Measurements from ENCODE around the gene SRRM1. TPM values are rescaled to one million over a fixed set of nuclear protein-coding genes. Genes with fewer than 3 reads are reported as not detected.
"Not testable (repeated sequence)": the region's sequence is repeated elsewhere in the genome, so short reads cannot be mapped to it uniquely, and the experiment has no call there.

SRRM1 gene
- polyA plus RNA-seq, 1 donor from 2014 or later, result 317 TPM

DNA sequence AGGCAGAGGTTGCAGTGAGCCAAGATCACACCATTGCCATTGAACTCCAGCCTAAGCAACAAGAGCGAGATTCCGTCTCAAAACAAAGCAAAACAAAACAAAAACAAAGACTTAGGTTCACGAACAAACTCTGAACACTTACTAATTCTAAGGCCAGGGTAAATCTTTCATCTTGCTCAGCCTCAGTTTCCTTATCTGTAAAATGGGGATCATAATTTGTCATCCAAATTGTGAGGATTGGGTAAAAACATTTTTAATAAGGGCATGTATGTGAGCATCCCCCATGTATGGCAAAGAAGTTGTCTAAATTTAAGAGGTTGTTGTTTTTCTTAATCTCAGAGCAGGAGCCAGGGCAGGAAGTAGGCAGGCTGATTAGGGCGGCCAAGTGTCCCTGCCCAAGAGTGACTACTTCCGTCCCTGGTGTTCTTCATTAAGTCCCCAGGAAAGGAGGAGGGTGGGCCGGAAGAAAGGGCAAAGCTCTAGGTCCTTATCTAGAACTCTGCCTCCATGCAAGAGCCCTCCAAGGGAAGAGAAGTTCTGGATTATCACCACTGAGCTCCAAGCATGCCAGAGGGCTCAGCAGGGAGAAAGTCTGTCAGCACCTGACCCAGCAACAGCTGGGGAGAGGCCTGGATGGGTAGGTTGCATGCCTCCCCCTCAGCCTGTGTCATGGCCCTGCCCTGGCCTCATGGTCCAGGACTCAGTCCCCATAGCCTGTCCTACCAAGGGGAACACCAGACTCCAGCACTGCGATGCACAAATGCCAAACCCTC lies 52.3 kb downstream of the SRRM1 start:
- Mint-ChIP-seq H3K27me3 (no peaks in the 10 kb centered on the region), H3K9me3 (no peaks in the 10 kb centered on the region), H3K4me3 (peak overlapping the region in 3 of 4 donors; percentile 33 to 78 (median 49)), H3K36me3 (no peaks in the 10 kb centered on the region), H3K27ac (peak overlapping the region in 2 of 3 donors; percentile 45 to 46), H3K4me1 (peaks cover 17 to 24% (median 19%) of the 10 kb centered on the region in 3 donors)

DNA sequence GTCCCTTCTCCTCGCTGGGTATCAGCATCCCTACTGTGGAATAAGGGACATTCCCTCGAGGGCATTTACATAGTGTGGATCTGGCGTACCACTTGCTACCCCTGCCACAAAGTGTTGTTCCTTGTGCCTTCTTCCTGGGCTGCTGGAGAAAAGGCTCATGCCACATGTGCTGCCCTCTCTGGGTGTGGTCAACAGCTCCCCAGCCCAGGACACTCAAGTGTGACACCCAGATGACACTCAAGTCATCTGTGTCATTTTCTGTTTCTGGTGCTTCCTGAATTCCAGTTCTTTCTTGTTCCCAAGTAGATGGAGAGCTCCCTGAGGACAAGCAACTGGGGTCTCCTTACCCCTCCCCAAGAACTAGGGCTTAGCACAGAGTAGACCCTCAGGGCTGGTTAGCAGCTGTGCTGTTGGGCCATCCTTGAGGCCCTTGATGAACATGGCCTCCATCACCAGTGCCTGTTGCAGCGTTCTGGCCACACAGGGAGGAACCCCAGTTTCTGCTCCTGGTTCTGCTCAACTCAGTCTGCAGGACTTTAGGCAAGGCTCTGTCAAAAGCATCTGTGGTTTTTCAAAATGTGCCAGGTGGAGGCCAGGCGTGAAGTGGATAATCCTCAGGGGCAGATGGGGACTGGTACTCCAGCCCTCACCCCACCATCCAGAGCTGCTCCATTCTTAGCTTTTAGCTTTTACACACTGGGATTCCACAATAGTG lies 53.1 kb downstream of the SRRM1 start:
- H3K36me3 Mint-ChIP-seq, result no peaks in the 10 kb centered on the region
- H3K4me1 Mint-ChIP-seq, result peaks cover 17 to 24% (median 19%) of the 10 kb centered on the region in 3 donors
- no peaks in the 10 kb centered on the region for H3K9me3 Mint-ChIP-seq
- no peak overlapping the region for H3K27ac Mint-ChIP-seq
- no peaks in the 10 kb centered on the region for H3K27me3 Mint-ChIP-seq
- H3K4me3 Mint-ChIP-seq, result peak overlapping the region in 1 of 4 donors; percentile 73

DNA sequence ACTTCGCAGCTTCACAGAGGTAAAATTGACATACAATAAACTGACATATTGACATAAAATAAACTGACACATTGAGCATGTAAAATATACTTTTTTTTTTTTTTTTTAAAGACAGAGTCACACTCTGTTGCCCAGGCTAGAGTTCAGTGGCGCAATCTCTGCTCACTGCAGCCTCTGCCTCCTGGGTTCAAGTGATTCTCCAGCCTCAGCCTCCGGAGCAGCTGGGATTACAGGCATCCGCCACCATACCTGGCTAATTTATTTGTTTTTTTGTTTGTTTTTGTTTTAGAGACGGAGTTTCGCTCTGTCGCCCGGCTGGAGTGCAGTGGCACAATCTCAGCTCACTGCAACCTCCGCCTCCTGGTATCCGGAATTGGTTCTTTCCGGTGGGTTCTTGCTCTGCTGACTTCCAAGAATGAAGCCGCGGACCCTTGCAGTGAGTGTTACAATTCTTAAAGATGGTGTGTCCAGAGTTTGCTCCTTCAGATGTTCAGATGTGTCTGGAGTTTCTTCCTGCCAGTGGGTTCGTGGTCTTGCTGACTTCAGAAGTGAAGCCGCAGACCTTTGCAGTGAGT lies 53.7 kb downstream of the SRRM1 start:
- H3K4me3 Mint-ChIP-seq, result peak overlapping the region in 2 of 4 donors; percentile 20 to 78
- no peaks in the 10 kb centered on the region for H3K27me3 Mint-ChIP-seq
- H3K9me3 Mint-ChIP-seq, result no peaks in the 10 kb centered on the region
- peaks cover 17 to 24% (median 19%) of the 10 kb centered on the region in 3 donors for H3K4me1 Mint-ChIP-seq
- no peaks in the 10 kb centered on the region for H3K36me3 Mint-ChIP-seq
- H3K27ac Mint-ChIP-seq, result peak overlapping the region in 2 of 3 donors; percentile 32 to 80

DNA sequence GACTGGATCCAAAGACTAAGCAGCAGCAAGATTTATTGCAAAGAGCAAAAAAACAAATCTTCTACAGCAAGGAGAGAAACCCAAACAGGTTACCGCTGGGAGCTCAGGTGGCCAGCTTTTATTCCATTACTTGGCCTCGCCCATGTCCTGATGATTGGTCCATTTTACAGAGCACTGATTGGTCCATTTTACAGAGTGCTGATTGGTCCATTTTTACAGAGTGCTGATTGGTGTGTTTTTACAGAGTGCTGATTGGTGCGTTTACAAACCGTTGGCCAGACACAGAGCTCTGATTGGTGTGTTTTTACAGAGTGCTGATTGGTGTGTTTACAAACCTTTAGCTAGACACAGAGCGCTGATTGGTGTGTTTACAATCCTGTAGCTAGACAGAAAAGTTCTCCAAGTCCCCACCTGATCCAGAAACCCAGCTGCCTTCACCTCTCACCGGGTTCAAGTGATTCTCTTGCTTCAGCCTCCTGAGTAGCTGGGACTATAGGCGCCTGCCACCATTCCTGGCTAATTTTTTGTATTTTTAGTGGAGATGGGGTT lies 54.4 kb downstream of the SRRM1 start:
- Mint-ChIP-seq H3K4me1 (peaks cover 17 to 24% (median 19%) of the 10 kb centered on the region in 3 donors), H3K4me3 (peak overlapping the region in 2 of 4 donors; percentile 20 to 58), H3K27ac (peak overlapping the region in 2 of 3 donors; percentile 32 to 80)
- H3K27me3 Mint-ChIP-seq, H3K9me3 Mint-ChIP-seq, H3K36me3 Mint-ChIP-seq: not testable (repeated sequence)

DNA sequence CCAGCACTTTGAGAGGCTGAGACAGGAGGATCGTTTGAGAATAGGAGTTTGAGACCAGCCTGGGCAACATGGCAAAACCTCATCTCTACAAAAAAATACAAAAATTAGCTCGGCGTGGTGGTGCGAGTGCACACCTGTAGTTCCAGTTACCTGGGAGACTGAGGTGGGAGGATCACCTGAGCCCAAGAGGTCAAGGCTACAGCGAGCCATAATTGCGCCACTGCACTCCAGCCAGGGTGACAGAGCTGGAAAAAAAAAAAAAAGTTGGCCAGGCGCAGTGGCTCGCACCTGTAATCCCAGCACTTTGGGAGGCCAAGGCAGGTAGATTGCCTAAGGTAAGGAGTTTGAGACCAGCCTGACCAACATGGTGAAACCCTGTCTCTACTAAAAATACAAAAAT lies 55.2 kb downstream of the SRRM1 start:
- H3K9me3 Mint-ChIP-seq, H3K36me3 Mint-ChIP-seq, H3K27ac Mint-ChIP-seq, H3K27me3 Mint-ChIP-seq, H3K4me3 Mint-ChIP-seq: not testable (repeated sequence)
- peaks cover 17 to 23% (median 19%) of the 10 kb centered on the region in 3 donors for H3K4me1 Mint-ChIP-seq

DNA sequence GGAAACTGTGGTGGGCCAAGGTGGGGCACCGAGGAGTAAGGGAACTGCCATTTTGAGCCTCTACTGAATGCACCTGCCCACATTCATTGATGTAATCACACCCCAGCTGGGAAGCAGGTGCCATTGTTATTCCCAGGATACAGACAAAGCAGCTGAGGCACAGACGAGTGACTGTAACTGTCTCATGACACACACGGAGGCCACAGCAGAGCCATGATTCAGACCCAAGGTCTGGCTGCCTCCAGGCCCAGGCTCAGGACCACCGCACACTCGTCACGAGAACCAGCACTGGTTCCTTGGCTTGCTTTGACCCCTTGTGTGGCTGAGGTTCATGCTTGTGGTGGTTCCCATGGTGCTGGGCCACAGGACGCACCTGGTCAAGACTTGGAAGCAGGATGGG lies 56.5 kb downstream of the SRRM1 start:
- H3K27ac Mint-ChIP-seq, result no peak overlapping the region

DNA sequence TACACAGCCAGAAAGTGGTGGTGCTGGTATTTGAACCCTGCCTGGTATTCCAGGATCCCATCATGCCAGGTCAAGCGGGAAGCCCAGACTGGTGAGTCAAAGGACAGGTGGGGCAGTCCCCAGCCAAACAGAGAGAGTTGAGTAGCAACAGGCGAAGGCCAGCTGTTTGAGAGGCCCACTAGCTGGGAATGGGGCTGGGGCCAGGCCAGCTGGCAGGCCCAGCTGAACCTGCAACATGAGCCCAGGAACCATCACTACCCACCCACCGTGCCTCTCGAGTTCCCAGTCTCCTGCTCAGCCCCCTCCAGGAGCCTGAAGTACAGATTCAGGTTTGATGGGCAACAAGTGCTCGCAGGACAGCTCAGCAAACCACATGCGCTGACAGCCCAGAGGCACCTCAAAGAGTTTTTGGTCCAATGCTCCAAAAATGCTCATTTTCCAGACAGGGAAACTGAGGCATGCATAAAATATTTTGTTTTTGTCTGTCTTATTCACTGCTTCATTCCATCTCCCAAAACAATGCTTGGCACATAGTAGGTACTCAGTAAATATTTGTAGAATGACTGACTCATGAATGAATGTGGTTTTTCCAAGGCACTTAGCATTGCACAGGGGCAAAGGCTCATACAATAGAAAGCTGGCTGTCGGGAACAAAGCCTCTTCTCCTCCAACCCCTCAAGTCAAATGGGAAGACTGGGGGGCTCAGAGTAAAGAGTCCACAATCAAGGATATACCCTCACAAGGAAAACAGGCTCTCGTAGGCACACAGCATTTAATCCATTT lies 59.6 kb downstream of the SRRM1 start:
- Mint-ChIP-seq H3K4me3 (no peak overlapping the region), H3K4me1 (peaks cover 2 to 6% (median 5%) of the 10 kb centered on the region in 3 donors), H3K36me3 (peaks cover 1% of the 10 kb centered on the region), H3K27ac (no peak overlapping the region), H3K9me3 (no peaks in the 10 kb centered on the region), H3K27me3 (no peaks in the 10 kb centered on the region)

More for the DNA sequence above, 56.5 kb downstream of the SRRM1 start:
- H3K36me3 Mint-ChIP-seq, result peaks cover 1% of the 10 kb centered on the region
- peaks cover 9 to 16% (median 9%) of the 10 kb centered on the region in 3 donors for H3K4me1 Mint-ChIP-seq
- no peaks in the 10 kb centered on the region for H3K27me3 Mint-ChIP-seq
- H3K4me3 Mint-ChIP-seq, result no peak overlapping the region
- H3K9me3 Mint-ChIP-seq, result no peaks in the 10 kb centered on the region

DNA sequence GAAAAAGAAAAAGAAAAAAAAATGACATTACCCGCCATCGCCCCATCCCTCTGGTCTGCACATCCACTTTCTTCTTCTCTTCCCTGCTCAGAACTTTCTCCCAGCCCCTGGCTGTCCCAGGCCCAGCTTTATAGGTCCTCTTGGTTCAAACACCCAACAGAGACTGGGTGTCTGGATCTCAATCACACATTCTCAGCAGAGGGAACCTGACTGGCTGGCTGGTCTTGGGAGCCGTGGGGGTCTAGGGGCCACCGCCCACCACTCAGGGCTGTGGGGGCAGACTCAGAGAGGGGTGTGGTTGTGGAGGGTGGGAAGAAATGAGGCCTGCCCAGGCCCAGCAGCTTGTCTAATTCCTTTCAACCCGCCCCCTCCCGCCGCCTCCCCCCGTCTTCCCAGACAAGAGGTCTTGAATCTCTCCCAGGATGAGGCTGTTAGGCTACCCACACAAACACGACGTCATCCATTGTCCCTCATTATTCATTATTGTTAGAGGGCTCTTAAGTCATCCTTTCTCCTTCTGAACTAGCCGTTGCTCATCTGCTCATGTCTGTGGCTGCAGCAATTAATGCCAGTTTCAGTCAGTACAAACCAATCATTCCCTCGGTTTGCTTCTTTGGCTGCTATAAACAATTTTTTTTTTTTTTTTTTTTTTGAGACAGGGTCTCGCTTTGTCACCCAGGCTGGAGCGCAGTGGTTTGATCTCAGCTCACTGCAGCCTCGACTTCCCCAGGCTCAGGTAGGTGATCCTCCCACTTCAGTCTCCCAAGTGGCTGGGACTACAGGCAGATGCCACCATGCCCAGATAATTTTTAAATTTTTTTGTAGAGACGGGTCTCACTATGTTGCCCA lies 61.5 kb downstream of the SRRM1 start:
- Mint-ChIP-seq H3K9me3 (no peaks in the 10 kb centered on the region), H3K4me1 (peaks cover 6 to 8% (median 6%) of the 10 kb centered on the region in 3 donors), H3K36me3 (peaks cover 1% of the 10 kb centered on the region), H3K27me3 (no peaks in the 10 kb centered on the region), H3K27ac (no peak overlapping the region), H3K4me3 (no peak overlapping the region)

DNA sequence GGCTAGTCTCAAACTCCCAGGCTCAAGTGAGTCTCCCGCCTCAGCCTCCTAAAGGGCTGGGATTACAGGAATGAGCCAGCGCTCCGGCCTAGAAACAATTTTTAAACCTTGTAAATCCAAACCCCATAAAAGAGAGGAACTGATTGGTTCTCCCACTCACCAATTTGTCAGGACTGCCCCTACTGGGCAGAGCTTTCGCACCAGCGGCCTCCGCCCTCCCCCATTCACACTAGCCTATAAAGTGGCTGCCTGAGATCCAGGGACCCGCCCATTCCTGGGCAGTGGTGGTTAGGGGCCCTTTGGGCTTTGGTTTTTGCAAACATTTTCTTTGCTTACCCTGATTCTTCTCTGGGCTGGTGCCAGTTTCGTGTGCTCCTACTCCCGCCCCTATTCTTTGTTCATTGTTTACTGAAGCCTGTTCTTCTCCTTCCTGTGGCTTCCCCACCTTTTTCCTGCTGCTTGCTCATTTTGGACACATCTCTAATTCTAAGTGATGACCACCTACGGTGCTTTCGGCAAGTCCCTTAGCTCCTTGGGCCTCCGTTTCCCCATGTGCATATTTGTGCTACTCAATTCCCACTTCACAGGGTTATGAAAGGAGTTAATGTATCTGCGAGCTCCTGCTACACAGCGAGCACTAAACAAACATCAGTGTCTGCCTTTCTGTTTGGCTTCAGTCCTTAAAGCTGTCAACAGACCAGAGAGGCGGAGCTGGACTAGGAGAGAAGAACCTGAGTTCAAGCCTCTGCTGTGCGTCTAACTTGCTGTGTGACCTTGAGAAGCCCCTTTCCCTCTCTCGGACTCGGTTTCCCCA lies 62.4 kb downstream of the SRRM1 start:
- no peak overlapping the region for H3K27ac Mint-ChIP-seq
- peak overlapping the region in 2 of 4 donors; percentile 50 to 83 for H3K4me3 Mint-ChIP-seq
- peaks cover 1% of the 10 kb centered on the region for H3K36me3 Mint-ChIP-seq
- H3K27me3 Mint-ChIP-seq, result no peaks in the 10 kb centered on the region
- H3K9me3 Mint-ChIP-seq, result no peaks in the 10 kb centered on the region
- H3K4me1 Mint-ChIP-seq, result peaks cover 6 to 8% (median 6%) of the 10 kb centered on the region in 3 donors

DNA sequence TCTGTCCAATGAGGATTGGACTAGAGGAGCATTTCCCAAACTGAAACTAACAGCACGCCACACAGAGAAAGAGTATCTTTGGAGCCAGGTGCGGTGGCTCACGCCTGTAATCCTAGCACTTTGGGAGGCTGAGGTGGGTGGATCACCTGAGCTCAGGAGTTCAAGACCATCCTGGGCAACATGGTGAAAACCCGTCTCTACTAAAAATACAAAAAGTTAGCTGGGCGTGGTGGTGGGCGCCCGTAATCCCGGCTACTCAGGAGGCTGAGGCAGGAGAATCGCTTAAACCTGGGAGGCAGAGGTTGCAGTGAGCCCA lies 62.9 kb downstream of the SRRM1 start:
- H3K4me1 Mint-ChIP-seq, H3K36me3 Mint-ChIP-seq, H3K27ac Mint-ChIP-seq, H3K9me3 Mint-ChIP-seq, H3K27me3 Mint-ChIP-seq, H3K4me3 Mint-ChIP-seq: not testable (repeated sequence)

DNA sequence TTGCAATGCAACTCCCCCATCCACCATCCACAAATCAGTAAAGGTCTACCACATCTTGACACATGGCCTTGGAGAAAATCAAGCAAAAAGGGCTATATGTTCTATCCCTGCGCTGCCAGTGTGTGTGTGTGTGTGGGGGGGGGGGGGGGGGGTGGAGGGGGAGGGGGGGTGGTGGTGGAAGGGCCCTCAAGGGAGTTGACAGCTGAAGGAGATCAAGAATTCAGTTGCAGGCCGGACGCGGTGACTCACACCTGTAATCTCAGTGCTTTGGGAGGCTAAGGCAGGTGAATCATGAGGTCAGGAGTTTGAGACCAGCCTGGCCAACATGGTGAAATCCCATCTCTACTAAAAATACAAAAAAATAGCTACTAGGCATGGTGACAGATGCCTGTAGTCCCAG lies 64.6 kb downstream of the SRRM1 start:
- Mint-ChIP-seq H3K36me3 (peaks cover 1% of the 10 kb centered on the region), H3K27me3 (no peaks in the 10 kb centered on the region), H3K4me1 (peaks cover 6 to 8% (median 6%) of the 10 kb centered on the region in 3 donors), H3K4me3 (no peak overlapping the region), H3K27ac (no peak overlapping the region), H3K9me3 (no peaks in the 10 kb centered on the region)

DNA sequence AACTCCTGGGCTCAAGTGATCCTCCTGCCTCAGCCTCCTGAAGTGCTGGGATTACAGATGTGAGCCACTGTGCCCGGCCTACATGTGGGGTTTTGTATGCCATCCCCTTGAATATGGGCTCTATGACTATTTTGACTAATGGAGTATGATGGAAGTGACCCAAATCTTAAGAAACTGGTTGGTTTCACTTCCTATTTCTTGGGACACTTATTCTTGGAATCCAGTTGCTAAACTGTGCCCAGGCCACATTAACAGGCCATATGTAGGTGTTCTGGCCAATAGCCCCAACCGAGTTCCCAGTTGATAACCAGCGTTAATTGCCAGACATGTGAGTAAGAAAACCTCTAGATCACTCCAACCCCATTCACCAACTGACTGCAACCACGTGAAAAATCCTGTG lies 65.8 kb downstream of the SRRM1 start:
- no peaks in the 10 kb centered on the region for H3K27me3 Mint-ChIP-seq
- H3K9me3 Mint-ChIP-seq, result no peaks in the 10 kb centered on the region
- no peak overlapping the region for H3K27ac Mint-ChIP-seq
- H3K4me1 Mint-ChIP-seq, result peaks cover 6 to 8% (median 6%) of the 10 kb centered on the region in 3 donors
- peaks cover 1% of the 10 kb centered on the region for H3K36me3 Mint-ChIP-seq
- H3K4me3 Mint-ChIP-seq, result no peak overlapping the region

DNA sequence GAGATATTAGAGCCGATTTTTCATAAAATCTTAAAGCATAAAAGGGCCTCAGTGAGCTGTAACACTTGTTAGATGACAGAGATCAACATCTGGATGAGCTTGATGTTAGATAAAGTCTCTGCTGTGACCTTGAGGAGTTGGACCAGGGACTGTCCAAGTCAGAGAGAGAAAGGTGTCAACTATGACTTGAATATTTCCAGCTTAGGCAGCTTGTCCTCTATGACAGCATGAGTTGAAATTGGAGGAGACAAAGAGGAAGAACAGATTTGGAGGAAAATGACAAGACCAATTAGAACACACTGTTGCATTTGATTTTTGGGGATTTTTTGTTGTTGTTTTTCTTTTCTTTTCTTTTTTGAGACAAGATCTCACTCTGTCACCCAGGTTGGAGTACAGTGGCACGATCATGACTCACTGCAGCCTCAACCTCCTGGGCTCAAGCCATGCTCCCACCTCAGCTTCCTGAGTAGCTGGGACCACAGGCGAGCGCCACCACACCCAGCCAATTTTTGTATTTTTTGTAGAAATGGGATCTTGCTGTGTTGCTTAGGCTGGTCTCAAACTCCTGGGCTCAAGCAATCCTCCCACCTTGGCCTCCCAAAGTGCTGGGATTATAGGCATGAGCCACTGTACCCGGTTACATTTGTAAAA lies 66.8 kb downstream of the SRRM1 start:
- Mint-ChIP-seq H3K27me3 (no peaks in the 10 kb centered on the region), H3K27ac (peak overlapping the region in 1 of 3 donors; percentile 7), H3K4me3 (no peak overlapping the region), H3K9me3 (no peaks in the 10 kb centered on the region), H3K36me3 (no peaks in the 10 kb centered on the region), H3K4me1 (peaks cover 6 to 8% (median 6%) of the 10 kb centered on the region in 3 donors)
